Mucosa of descending colon (tissue), 3 donors: Measurements from ENCODE around the gene DPCD. TPM values are rescaled to one million over a fixed set of nuclear protein-coding genes. Genes with fewer than 3 reads are reported as not detected.
A peak's percentile ranks its signal among the peaks of the same experiment; 100 is the strongest.
"Not testable (repeated sequence)": the region's sequence is repeated elsewhere in the genome, so short reads cannot be mapped to it uniquely, and the experiment has no call there.

ENCODE experiments used
- ATAC-seq: fragments of 200-7000 bp; cut with Tn5 transposase; one replicate; pipeline ENCODE4 v1.9.1; 2020; ENCODE audit warnings: mild to moderate bottlenecking, moderate library complexity
- DNase-seq, 3 donors: peaks; one replicate each; pipeline ENCODE4 v3.0.0-alpha.2; 2020
- H3K36me3 ChIP-seq: fragments of 200-600 bp; one replicate; pipeline ENCODE4 v1.8.0; 2021; ENCODE audit warnings: low read depth, mild to moderate bottlenecking
- H3K4me1 ChIP-seq: fragments of 200-600 bp; one replicate; pipeline ENCODE4 v1.8.0; 2021; ENCODE audit warnings: low read depth, mild to moderate bottlenecking
- H3K4me3 ChIP-seq: fragments of 200-600 bp; one replicate; pipeline ENCODE4 v1.8.0; 2021; ENCODE audit warnings: mild to moderate bottlenecking
- H3K9me3 ChIP-seq: fragments of 200-600 bp; one replicate; pipeline ENCODE4 v1.8.0; 2021; ENCODE audit warnings: mild to moderate bottlenecking
- CTCF ChIP-seq: fragments of 200-600 bp; IDR thresholded peaks from one replicate; pipeline ENCODE4 v1.8.0; 2022; ENCODE audit warnings: antibody characterized with exemption, mild to moderate bottlenecking
- intact Hi-C, 2 donors: fragments of 100-400 bp; cut with DNase I in 1 of 2; cut with micrococcal nuclease in 1 of 2; formaldehyde crosslinking; loops; one replicate each; pipeline versions ENCODE4 v1.11.0 to v1.11.1; 2022; cut with DNase I, micrococcal nuclease
- total RNA-seq, 3 donors: library from RNA; stranded (reverse); fragmentation: NEBNext Ultra II Directional in 2 of 3; extraction: Animal tissue kit (Norgen Biotek cat#: 25700) in 2 of 3; gene quantifications; one replicate each; pipeline versions ENCODE4 v1.2.1 to v1.2.4, GENCODE V29; 2021 to 2023
- donor health status: DM: no; HTN: no; CAD: no; lungs with moderate emphysema.
- donor health status: DM: no; HTN: no; CAD: no.
- donor health status: DM: no; HTN: yes; CAD: no.

Gene DPCD
- total RNA-seq, 3 donors from 2014 or later: 6.8 to 12.3 (median 9.9) TPM

DNA sequence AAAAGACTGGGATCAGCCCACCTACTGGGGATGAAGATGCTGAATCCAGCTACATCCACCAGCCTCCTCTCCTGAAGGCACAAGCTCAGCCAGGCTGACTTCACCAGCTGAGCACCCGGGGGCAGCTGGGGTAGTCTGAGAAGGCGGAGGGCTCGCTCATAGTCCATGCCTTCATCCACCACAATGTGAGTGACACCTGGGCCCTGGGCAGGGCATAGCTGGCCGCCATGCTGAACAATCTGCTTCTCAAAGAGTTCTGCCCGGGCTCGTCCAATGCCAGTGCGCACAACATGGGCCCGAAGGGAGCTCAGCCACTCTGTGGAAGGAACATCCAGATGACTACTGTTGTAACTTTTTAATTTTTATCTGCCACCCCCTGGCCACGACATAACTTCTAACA is 2.3 kb upstream of the DPCD start:
- H3K4me1 ChIP-seq: peaks cover 13% of the 10 kb centered on the region
- DNase-seq (no peak), ATAC-seq (no peak)
- no peak overlapping the region for H3K4me3 ChIP-seq
- intact Hi-C loops: no loop called here
- no peak for TF ChIP-seq CTCF
- H3K36me3 ChIP-seq: no peaks in the 10 kb centered on the region
- H3K9me3 ChIP-seq: no peaks in the 10 kb centered on the region

DNA sequence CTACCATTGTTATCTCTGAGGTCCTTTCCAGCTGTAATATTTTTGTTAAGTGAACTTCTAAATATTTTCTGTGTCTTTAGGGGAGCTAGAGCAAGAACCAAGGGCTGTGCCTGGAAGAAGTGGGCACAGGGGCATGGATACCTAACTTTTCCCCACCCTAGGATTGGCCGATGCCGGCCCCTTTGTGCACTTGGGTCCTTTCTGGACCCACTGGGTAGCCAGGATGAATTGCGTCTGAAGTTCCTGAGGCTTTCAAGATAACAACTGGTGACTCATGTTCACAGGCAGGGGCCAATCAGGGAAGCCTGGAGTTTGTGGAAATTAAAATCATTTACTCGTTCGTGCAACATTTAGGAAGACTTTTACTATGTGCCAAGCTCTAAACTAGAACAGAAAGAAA is 758 bp downstream of the DPCD start:
- Histone ChIP-seq H3K4me1 (peaks cover 13% of the 10 kb centered on the region), H3K4me3 (no peak overlapping the region), H3K9me3 (no peaks in the 10 kb centered on the region), H3K36me3 (no peaks in the 10 kb centered on the region)
- no peak for TF ChIP-seq CTCF
- ATAC-seq: no peak
- intact Hi-C loops: no loop called here
- no peak for DNase-seq

- H3K9me3 ChIP-seq, DNase-seq, ATAC-seq, H3K4me3 ChIP-seq, H3K36me3 ChIP-seq, intact Hi-C loops, H3K4me1 ChIP-seq: not testable (repeated sequence)
Observed at GRCh38 chr10:101593331-101593730, 5.2 kb downstream of the DPCD start.

DNA sequence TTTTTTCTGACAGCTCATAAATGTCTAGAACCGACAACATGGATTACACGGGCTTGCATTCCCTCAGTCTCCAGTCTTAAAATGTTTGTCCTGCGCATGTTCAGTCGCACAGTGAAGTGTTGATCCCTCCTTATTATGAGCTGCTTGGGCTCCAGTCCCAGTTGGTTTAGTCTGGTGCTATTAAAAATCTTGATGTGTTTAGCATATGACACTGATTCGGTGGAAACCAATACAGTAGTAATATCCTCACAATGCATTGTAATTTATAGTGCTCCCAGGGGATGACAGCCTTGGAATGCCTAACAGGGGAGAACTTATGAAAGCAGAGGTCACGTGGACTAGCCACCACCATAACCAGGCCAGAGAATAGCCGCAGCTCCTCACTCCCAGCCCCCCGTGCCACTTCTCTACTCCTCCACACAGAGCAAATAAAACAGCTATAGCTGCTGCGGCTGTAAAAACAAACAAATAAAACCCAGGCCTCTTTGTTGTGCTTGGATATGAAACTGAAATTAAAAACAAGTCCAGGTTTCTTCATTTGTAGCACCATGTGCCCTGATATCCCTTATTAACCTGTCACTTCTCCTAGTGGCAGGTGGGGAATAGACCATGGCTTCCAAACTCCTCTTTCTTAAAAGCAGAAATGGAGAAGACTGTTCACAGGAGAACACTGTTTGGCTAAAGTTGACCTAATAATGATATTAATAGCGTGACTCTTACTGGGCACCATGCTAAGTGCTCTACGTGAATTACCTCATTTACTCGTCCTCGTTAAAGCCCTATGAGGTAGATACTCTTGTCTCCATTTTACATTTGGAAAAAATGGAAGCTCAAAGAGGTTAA is 7.7 kb downstream of the DPCD start:
- no peak for DNase-seq
- Histone ChIP-seq H3K36me3 (no peaks in the 10 kb centered on the region), H3K9me3 (no peaks in the 10 kb centered on the region), H3K4me3 (no peak overlapping the region), H3K4me1 (no peaks in the 10 kb centered on the region)
- TF ChIP-seq CTCF: no peak
- ATAC-seq: peak; percentile 45
- intact Hi-C loops: loop anchor here in 1 of 2 donors (5.0 kb wide), 1 partner anchor 186 kb away; the partner anchor contains the start of gene NPM3

DNA sequence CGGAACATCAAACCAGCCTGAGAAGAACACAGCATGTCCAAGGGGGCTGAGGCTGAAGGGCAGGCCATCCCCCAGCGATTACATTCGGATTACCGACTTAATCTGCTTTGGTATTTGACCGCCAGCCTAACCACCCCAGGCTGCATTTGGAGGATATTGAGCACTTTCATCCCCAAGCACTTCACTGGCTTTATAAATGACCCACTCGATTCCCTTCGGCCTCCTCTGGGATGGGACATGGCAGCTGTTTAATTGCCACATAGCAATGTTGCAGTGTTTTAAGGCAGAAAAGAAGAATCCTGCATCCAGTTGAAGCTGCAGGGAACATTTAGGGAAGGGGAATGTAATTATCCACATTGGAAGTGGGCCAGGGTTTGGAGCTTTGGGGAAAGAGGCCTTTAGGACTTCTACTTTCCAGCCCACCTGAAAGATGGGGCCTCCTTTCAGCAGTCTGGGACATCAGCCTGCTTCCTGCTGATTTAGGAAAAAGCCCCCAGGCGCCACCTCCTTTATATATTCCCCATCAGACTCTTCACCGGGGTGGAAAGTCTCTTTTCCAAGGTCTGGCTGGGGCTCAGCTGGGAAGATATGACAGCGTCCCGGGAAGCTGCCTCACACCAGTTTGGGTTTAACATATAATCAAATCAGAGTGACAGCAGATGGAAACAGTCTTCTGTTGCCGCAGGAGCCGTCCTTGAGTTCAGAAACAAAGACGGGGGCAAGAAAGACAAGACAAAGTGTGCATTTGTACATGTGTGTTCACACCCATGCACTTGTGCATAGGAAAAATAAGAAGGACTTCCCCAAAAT is 9.2 kb downstream of the DPCD start:
- no peaks in the 10 kb centered on the region for H3K9me3 ChIP-seq
- H3K4me3 ChIP-seq: no peak overlapping the region
- H3K36me3 ChIP-seq: no peaks in the 10 kb centered on the region
- H3K4me1 ChIP-seq: no peaks in the 10 kb centered on the region
- DNase-seq: no peak
- intact Hi-C loops: loop anchor here in 1 of 2 donors (5.0 kb wide), 1 partner anchor 185 kb away; the partner anchor contains the start of gene NPM3
- TF ChIP-seq CTCF: no peak
- no peak for ATAC-seq

DNA sequence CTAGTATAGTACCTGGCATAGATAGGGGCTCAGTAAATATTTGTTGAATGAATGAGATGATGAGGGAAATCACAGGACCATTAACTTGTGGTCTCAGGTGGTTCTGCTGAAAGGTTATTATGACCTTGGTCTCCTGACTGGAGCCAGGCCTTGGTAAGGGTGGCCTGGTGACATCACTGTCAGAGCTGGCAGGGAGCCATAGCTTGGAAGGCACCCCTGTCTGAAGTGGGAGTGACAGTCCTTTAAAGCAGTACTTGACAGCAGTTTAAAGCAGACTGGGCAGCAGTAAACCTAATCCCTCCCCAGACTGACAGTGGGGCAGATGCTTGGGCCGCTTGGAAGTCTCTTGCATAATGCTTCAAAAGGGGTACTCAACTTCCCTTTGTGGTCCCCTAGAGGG is 13.4 kb downstream of the DPCD start:
- no peaks in the 10 kb centered on the region for H3K36me3 ChIP-seq
- DNase-seq (no peak), ATAC-seq (no peak)
- H3K9me3 ChIP-seq: no peaks in the 10 kb centered on the region
- no peak overlapping the region for H3K4me3 ChIP-seq
- H3K4me1 ChIP-seq: no peaks in the 10 kb centered on the region
- TF ChIP-seq CTCF: no peak
- intact Hi-C loops: loop anchor here in 1 of 2 donors (10.0 kb wide), 1 partner anchor 173 kb away; the partner anchor contains the start of gene FGF8
